BJ (cell line): ENCODE results near the gene UGGT1. TPM values are rescaled to one million over a fixed set of nuclear protein-coding genes. Genes with fewer than 3 reads are reported as not detected.

ENCODE experiments used
- CTCF ChIA-PET: fragments of 350-600 bp; formaldehyde crosslinking; extraction: SDS; loops from one replicate; lab custom pipeline; 2021; ENCODE audit warnings: antibody characterized with exemption, inconsistent platforms; lab: Yijun Ruan, JAX
- POLR2A ChIA-PET: fragments of 300-600 bp; sonication (Branson Sonifier 250); formaldehyde crosslinking; extraction: SDS; loops from one replicate; lab custom pipeline; 2021; ENCODE audit warnings: antibody characterized with exemption; lab: Charles Lee
- DNase-seq: peaks from one replicate; pipeline ENCODE4 v3.0.0-alpha.2; 2011; ENCODE audit warnings: low read depth
- H3K27me3 ChIP-seq: 2 replicates; pipeline ENCODE4 v1.6.0; 2011; ENCODE audit warnings: low read length; ENCODE audit not compliant: control insufficient read depth, insufficient read depth
- H3K36me3 ChIP-seq: 2 replicates; pipeline ENCODE4 v1.5.1; 2011; ENCODE audit warnings: low read length; ENCODE audit not compliant: control insufficient read depth, insufficient read depth
- H3K4me3 ChIP-seq: 2 replicates; pipeline ENCODE4 v1.5.1; 2011; ENCODE audit warnings: low read depth, mild to moderate bottlenecking, control low read depth, low read length
- CTCF ChIP-seq: IDR thresholded peaks from 2 replicates; pipeline ENCODE4 v1.5.1; 2011; ENCODE audit warnings: low read depth, mild to moderate bottlenecking, control low read depth, inconsistent platforms, low read length, moderate library complexity; ENCODE audit not compliant: insufficient read depth
- polyA plus RNA-seq: library from polyadenylated mRNA; depleted of rRNA; stranded (reverse); fragments of >200 nt; gene quantifications from 2 replicates; pipeline ENCODE4 v1.2.3, GENCODE V29; 2011

The UGGT1 gene
- polyA plus RNA-seq, 1 experiment, result 28.6 TPM

- no peak for DNase-seq
- ChIA-PET POLR2A (interaction anchor here (0.6 to 0.7 kb wide), 2 partner anchors 9 to 12 kb away, joined by 10 to 24 read pairs; no protein-coding TSS in a partner anchor), CTCF (interaction anchor here (0.6 to 0.9 kb wide), 2 partner anchors 10 to 23 kb away, joined by 3 read pairs; no protein-coding TSS in a partner anchor)
- H3K4me3 ChIP-seq, result no peak overlapping the region
- TF ChIP-seq CTCF, result no peak
- no peaks in the 10 kb centered on the region for H3K27me3 ChIP-seq
- no peaks in the 10 kb centered on the region for H3K36me3 ChIP-seq
These were observed 33.7 kb upstream of the UGGT1 start for GRCh38 chr2:128057334-128057733.

DNA sequence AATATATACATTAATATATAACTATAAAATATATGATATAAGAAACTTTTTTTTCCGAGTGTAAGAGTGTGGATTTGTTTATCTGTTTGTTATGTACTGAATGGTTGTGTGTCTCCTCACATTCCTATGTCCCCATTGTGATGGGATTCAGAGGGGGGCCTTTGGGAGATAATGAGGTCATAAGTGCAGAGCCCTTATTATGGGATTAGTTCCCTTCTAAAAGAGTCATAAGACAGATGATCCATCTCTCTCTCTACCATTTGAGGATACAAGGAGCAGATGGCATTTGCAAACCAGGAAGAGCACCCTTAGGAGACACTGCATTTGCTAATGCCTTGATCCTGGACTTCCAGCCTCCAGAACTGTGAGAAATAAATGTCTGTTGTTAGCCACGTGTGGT, 32.9 kb upstream of the UGGT1 start:
- ChIA-PET POLR2A (no interaction called here), CTCF (no interaction called here)
- no peaks in the 10 kb centered on the region for H3K27me3 ChIP-seq
- H3K4me3 ChIP-seq, result no peak overlapping the region
- no peaks in the 10 kb centered on the region for H3K36me3 ChIP-seq
- TF ChIP-seq CTCF, result no peak
- no peak for DNase-seq

GRCh38 chr2:128062571-128062970, 28.4 kb upstream of the UGGT1 start:
- ChIA-PET CTCF (interaction anchor here (1.5 to 3.2 kb wide), 6 partner anchors 10 to 1861 kb away, joined by 5 to 22 read pairs (median 10); no protein-coding TSS in a partner anchor), POLR2A (no interaction called here)
- DNase-seq, result no peak
- no peaks in the 10 kb centered on the region for H3K36me3 ChIP-seq
- no peak overlapping the region for H3K4me3 ChIP-seq
- H3K27me3 ChIP-seq, result no peaks in the 10 kb centered on the region
- no peak for TF ChIP-seq CTCF

DNA sequence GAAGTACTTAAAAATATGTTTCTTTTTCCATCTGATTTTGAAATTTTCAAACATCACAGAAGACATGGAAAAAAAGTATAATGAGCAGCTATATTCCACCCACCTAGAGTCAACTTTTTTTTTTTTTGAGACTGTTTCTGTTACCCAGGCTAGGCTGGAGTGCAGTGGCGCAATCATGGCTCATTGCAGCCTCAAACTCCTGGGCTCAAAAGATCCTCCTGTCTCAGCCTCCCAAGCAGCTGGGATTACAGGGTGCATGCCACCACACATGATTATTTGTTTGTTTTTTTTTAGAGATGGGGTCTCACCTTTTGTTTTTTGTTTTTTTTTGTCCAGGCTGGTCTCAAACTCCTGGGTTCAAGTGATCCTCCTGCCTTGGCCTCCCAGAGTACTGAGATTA, 26.6 kb upstream of the UGGT1 start:
- Histone ChIP-seq H3K4me3 (no peak overlapping the region), H3K27me3 (no peaks in the 10 kb centered on the region), H3K36me3 (no peaks in the 10 kb centered on the region)
- ChIA-PET CTCF (interaction anchor here (0.6 to 3.2 kb wide), 12 partner anchors 8 to 1786 kb away, joined by 3 to 22 read pairs (median 4); partner anchors contain the start of gene UGGT1), POLR2A (no interaction called here)
- DNase-seq, result no peak
- TF ChIP-seq CTCF, result no peak

DNA sequence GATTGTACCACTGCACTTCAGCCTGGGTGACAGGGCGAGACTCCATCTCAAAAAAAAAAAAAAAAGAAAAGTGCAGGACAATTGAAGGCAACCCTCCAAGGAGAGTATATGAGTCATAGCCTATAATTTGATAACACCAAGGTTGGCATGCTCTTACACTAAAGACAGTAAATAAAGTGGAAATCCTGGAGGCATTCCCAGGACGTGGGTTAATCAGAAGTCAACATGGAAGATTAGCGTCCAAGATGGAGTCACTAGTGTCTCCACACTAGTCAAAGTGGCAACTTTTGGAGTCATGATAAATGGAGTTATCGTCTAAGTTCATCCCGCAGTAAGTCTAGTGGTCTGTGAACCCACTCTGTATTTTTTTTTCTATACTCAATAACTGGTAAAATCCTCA, 21.2 kb upstream of the UGGT1 start:
- no peak for DNase-seq
- TF ChIP-seq CTCF, result no peak
- POLR2A ChIA-PET, result no interaction called here
- H3K27me3 ChIP-seq, result no peaks in the 10 kb centered on the region
- no peaks in the 10 kb centered on the region for H3K36me3 ChIP-seq
- H3K4me3 ChIP-seq, result no peak overlapping the region
- CTCF ChIA-PET, result no interaction called here
